ENCODE measurements around the gene RABGAP1L.
A peak's percentile ranks its signal among the peaks of the same experiment; 100 is the strongest.
"Not testable (repeated sequence)": the region's sequence is repeated elsewhere in the genome, so short reads cannot be mapped to it uniquely, and the experiment has no call there.

The RABGAP1L gene

DNA sequence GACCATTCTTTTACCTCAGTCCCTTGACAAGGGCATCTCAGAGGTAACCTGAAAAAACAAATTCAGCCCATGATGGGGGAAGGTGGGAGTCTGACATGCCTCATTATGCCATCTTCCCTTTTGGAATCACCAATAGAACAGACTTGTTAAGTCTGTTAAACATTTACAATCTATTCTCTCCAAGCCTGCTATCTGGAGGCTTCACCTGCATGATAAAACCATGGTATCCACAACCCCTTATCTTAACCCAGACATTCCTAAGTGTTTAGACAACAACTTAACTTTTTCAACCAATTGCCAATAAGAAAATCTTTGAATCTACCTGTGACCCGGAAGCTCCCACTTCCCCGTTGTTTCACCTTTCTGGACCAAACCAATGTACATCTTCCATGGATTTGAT, 607.4 kb downstream of the RABGAP1L start:
- DNase-seq (ENCODE audit: low read depth) = no peak

DNA sequence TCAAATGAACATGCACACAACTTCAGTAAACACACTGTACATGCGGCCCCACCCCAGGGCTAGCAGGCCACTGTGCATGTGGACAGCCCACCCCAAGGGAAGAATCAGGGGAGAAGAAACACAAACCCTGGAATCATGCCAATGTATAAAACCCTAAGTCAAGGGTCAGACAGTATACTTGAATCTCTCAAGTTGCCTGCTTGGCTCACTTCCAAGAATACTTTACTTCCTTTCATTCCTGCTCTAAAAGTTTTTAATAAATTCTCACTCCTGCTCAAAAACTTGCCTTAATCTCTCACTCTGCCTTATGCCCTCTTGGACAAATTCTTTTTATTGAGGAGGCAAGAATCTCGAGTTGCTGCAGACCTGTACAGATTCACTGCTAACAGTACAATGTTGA, 609.2 kb downstream of the RABGAP1L start:
- no peak for DNase-seq (ENCODE audit: low read depth)

GRCh38 chr1:174768949-174769348, 609.6 kb downstream of the RABGAP1L start:
- no peak for DNase-seq (ENCODE audit: low read depth)

- DNase-seq (ENCODE audit: low read depth) = peak; percentile 55
These were observed 610.7 kb downstream of the RABGAP1L start for GRCh38 chr1:174769961-174770549.

DNA sequence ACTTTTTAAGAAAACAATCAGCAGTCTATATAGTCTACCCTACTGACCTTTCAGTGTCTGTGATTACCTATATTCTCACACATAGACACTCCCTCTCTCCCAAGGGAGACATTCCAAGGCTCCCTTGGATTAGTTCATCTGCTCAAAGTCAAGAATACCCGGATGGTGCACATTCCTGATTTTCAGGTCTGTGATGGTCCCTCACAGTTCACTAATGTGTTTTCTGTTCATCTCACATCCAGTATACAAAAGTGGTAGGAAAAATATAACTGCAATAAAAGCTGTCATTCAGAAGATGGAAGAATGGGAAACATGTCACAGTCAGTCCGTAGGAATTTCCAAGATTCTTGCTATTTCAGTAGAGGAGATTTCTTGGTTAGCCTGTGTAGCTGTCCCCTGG, 616.3 kb downstream of the RABGAP1L start:
- DNase-seq (ENCODE audit: low read depth) = no peak

GRCh38 chr1:174777262-174777661, 617.9 kb downstream of the RABGAP1L start:
- DNase-seq (ENCODE audit: low read depth) = no peak

DNA sequence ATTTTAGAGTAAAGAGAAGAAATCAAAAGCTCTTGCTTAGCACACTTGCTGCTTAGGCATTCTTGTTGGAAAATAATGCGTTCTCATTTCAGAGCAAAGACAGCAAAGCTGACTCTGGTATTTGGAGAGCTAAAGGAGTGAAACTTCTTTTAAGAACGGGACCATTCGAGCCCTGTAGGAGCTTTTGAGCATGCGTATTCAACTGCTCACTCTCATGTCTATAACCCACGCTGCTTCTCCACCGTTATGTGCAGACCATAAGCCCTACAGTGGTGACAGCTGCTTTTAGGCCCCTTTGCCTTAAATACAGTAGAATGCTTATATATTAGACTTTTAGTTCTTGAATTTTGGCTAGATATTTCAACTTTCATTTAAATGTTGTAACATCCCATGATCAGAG, 626.2 kb downstream of the RABGAP1L start:
- DNase-seq (ENCODE audit: low read depth) = no peak

- DNase-seq (ENCODE audit: low read depth) = no peak
These were observed 627.0 kb downstream of the RABGAP1L start for GRCh38 chr1:174786358-174786757.

DNA sequence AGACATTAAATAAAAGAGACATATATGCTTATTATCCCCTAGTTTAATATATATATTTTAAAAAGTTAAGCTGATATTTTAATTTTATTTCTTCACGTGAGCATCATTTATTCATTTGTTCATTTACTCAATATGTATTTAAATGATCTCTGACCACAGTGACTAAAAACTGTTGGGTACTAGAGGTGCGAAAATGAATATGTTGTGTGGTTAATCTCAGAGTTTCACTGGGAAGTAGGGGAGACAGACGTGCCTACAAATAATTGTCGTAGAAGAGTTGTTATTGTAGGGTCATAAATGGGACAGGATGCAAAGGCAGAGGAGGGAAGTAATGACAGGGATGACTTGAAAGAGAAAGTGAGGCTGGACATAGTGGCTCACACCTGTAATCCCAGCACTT, 627.4 kb downstream of the RABGAP1L start:
- DNase-seq (ENCODE audit: low read depth) = no peak

GRCh38 chr1:174788981-174789380, 629.7 kb downstream of the RABGAP1L start:
- peak; percentile 45 for DNase-seq (ENCODE audit: low read depth)

GRCh38 chr1:174789399-174789798, 630.1 kb downstream of the RABGAP1L start:
- DNase-seq (ENCODE audit: low read depth) = peak; percentile 43

DNA sequence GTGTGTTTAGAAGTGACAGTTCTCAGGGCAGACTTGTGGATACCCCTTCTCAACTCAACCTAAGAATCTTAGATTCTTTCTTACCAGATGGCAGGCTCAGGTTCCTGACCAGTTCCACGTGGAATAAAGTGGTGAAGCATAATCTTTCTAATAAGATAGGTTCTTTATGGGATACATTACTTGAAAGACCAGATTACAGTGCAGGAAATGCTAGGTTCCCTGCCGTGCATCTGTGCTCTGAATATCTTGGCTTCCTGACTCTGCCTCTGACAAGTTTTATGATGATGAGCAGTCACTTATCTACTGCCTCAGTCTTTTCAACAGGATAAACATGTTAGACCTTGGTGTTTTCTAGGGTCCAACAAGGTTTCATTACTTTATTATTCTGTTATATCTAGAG, 632.5 kb downstream of the RABGAP1L start:
- DNase-seq (ENCODE audit: low read depth) = no peak

DNA sequence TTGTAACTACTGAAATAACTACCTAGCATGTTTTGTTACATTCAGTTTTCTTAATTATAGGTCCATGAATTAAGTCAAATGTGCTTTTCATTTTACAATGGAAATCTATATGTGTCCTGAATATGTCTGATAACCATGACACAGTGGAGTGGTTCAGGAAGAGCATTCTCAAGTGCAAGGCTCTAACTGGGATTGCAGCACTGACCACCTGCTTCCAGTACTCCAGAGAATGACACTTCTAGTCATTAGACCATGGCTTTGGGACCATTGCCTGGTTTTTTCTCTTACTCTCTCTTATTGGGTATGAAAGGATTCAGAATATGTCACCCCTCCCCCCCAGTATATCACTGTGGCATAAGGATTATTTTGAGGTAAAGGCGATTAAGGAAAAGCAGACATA, 635.5 kb downstream of the RABGAP1L start:
- no peak for DNase-seq (ENCODE audit: low read depth)

GRCh38 chr1:174795806-174796205, 636.5 kb downstream of the RABGAP1L start:
- no peak for DNase-seq (ENCODE audit: low read depth)

- no peak for DNase-seq (ENCODE audit: low read depth)
These were observed 638.1 kb downstream of the RABGAP1L start for GRCh38 chr1:174797398-174797797.

DNA sequence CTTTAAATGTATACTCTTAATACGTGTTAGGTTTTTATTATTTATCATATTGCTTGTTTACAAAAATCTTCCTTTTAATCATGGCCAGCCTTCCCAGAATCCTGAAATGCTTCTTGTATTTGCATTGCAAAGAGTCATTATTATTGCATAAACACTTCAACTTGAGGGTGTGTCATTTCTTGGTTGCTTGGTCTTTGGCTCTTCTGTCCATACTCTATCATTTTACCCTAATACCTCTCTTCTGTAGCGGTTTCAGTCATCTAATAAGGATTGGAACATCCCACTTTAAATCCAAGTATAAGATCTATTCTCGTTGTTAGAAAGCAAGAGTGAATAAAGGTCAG, 639.8 kb downstream of the RABGAP1L start:
- no peak for DNase-seq (ENCODE audit: low read depth)

- no peak for DNase-seq (ENCODE audit: low read depth)
These were observed 641.0 kb downstream of the RABGAP1L start for GRCh38 chr1:174800216-174800851.

DNA sequence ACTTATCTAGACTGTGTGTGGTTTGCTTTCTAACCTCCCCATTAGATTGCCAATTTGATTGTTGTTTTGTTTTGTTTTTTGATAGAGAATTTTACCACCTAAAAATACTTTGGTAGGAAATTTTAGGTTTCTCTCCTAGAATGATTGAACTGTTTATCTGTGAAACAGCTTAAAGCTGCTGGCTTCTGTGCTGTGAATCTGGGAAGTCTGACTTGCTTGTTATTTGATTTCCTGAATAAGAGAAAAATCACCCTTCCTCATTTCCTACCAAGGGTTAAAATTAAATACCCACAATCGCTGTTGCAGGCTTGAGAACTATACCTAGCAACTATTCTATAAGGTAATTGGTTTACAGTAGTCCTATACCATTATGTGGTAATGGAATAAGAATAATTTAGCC, 641.6 kb downstream of the RABGAP1L start:
- DNase-seq (ENCODE audit: low read depth) = no peak

DNA sequence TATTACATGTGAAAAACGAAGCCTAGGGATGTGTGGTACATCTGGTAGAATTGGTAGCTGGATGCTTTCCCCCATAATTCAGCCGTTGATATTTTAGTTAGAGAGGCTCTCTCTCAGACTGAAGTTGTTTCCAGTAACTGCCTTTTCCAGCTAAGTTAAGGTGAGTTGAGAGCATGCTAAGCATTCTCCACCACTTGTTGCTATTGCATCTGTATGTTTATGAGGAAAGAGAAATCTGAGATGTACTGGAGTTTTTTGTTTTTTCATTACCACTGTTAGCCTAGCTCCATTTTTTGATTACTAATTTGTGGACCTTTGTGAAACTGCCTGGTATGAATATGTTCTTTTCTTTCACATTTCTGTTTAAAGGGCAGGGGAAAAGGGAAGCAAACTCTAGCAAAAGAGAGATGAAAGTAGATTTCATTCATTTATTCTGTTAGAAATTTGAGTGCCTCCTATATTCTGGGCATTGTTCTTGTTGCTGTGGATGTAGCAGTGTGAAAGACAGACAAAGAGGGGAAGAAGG, 650.5 kb downstream of the RABGAP1L start:
- no peak for DNase-seq (ENCODE audit: low read depth)

- DNase-seq (ENCODE audit: low read depth) = no peak
These were observed 652.7 kb downstream of the RABGAP1L start for GRCh38 chr1:174812016-174812415.

- DNase-seq (ENCODE audit: low read depth) = no peak
These were observed 653.3 kb downstream of the RABGAP1L start for GRCh38 chr1:174812656-174813055.

DNA sequence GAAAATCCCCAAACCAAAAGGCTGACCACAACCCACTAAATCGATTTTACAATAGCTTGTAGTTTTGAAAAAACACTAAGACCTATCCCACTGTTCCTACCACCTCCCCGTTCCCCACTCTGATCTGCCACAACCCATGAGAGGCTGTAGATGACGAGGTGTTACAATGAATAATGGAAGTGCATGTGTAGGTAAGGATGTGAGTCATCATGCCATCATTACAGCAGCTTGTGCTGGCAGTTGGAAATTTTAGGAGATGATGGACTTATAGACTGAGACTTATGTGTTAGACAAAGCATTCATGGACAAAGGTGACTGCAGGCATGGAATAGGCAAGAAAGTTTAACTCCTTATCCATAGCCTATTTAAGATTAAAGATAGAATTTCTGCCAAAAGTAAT, 655.7 kb downstream of the RABGAP1L start:
- DNase-seq (ENCODE audit: low read depth) = peak; percentile 28

GRCh38 chr1:174815474-174815908, 656.2 kb downstream of the RABGAP1L start:
- DNase-seq (ENCODE audit: low read depth) = no peak

GRCh38 chr1:174816621-174817020, 657.3 kb downstream of the RABGAP1L start:
- not testable (repeated sequence) for DNase-seq (ENCODE audit: low read depth)

Data from amniotic epithelial cell (primary cell).